ENCODE measurements around the gene ATL2.
"Not testable (repeated sequence)": the region's sequence is repeated elsewhere in the genome, so short reads cannot be mapped to it uniquely, and the experiment has no call there.

The ATL2 gene

DNA sequence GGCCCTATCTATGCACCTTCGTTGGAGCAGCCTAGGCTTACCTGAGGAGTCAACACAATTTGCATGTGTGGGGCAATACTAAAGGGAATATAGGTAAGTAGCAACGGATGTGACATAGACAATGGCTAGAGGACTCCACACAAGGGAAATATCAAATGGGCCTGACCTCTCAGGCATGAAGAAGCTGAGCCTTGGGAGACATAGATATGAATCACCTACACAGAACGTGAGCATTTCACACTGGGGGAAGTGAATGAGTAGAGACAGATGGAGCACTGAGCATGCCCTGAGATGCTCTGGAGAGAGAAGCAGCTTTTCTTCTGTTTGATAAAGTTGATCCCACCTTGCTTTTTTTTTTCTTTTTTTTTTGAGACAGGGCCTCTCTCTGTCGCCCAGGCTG, 97.9 kb downstream of the ATL2 start:
- Histone ChIP-seq H3K27me3 (no peaks in the 10 kb centered on the region), H3K9me3 (no peaks in the 10 kb centered on the region), H3K4me3 (ENCODE audit: low read depth, low read length) (no peak overlapping the region), H3K36me3 (no peaks in the 10 kb centered on the region), H3K4me1 (no peaks in the 10 kb centered on the region)
- TF ChIP-seq, protein P1, sequence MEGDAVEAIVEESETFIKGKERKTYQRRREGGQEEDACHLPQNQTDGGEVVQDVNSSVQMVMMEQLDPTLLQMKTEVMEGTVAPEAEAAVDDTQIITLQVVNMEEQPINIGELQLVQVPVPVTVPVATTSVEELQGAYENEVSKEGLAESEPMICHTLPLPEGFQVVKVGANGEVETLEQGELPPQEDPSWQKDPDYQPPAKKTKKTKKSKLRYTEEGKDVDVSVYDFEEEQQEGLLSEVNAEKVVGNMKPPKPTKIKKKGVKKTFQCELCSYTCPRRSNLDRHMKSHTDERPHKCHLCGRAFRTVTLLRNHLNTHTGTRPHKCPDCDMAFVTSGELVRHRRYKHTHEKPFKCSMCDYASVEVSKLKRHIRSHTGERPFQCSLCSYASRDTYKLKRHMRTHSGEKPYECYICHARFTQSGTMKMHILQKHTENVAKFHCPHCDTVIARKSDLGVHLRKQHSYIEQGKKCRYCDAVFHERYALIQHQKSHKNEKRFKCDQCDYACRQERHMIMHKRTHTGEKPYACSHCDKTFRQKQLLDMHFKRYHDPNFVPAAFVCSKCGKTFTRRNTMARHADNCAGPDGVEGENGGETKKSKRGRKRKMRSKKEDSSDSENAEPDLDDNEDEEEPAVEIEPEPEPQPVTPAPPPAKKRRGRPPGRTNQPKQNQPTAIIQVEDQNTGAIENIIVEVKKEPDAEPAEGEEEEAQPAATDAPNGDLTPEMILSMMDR (IDR thresholded peaks at IDR 0.05; ENCODE audit: low read depth, low read length) = no peak
- DNase-seq = no peak

DNA sequence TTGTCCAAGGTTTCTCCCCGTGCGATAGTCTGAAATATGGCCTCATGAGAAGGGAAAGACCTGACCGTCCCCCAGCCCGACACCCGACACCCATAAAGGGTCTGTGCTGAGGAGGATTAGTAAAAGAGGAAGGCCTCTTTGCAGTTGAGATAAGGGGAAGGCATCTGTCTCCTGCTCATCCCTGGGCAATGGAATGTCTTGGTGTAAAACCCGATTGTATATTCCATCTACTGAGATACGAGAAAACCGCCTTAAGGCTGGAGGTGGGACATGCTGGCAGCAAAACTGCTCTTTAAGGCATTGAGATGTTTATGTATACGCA, 99.0 kb downstream of the ATL2 start:
- H3K4me1 ChIP-seq; H3K4me3 ChIP-seq (ENCODE audit: low read depth, low read length); DNase-seq; H3K9me3 ChIP-seq; H3K27me3 ChIP-seq; H3K36me3 ChIP-seq: not testable (repeated sequence)

DNA sequence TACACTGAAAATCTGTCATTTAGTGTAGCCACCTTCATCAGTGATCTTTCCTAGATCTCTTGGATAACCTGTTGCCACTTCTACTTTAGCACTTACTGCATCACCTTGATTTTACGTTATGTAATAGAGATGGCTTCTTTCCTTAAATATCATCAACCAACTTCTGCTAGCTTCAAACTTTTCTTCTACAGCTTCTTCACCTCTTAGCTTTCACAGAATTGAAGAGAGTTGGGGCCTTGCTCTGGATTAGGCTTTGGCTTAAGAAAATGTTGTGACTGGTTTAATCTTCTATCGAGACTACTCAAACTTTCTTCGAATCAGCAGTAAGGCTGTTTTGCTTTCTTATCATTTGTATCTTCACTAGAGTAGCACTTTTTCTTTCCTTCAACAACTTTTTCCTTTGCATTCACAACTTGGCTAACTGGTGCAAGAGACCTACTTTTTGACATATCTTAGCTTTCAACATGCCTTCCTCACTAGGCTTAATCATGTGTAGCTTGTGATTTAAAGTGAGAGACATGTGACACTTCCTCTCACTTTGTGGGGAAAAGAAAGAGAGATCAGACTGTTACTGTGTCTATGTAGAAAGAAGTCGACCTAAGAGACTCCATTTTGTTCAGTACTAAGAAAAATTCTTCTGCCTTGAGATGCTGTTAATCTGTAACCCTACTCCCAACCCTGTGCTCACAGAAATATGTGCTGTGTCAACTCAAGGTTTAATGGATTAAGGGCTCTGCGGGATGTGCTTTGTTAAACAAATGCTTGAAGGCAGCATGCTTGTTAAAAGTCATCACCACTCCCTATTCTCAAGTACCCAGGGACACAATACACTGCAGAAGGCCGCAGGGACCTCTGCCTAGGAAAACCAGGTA, 99.6 kb downstream of the ATL2 start:
- Histone ChIP-seq H3K27me3 (no peaks in the 10 kb centered on the region), H3K36me3 (no peaks in the 10 kb centered on the region), H3K4me1 (no peaks in the 10 kb centered on the region), H3K4me3 (ENCODE audit: low read depth, low read length) (no peak overlapping the region), H3K9me3 (no peaks in the 10 kb centered on the region)
- no peak for DNase-seq
- TF ChIP-seq, protein P1 (IDR thresholded peaks at IDR 0.05; ENCODE audit: low read depth, low read length) = no peak

DNA sequence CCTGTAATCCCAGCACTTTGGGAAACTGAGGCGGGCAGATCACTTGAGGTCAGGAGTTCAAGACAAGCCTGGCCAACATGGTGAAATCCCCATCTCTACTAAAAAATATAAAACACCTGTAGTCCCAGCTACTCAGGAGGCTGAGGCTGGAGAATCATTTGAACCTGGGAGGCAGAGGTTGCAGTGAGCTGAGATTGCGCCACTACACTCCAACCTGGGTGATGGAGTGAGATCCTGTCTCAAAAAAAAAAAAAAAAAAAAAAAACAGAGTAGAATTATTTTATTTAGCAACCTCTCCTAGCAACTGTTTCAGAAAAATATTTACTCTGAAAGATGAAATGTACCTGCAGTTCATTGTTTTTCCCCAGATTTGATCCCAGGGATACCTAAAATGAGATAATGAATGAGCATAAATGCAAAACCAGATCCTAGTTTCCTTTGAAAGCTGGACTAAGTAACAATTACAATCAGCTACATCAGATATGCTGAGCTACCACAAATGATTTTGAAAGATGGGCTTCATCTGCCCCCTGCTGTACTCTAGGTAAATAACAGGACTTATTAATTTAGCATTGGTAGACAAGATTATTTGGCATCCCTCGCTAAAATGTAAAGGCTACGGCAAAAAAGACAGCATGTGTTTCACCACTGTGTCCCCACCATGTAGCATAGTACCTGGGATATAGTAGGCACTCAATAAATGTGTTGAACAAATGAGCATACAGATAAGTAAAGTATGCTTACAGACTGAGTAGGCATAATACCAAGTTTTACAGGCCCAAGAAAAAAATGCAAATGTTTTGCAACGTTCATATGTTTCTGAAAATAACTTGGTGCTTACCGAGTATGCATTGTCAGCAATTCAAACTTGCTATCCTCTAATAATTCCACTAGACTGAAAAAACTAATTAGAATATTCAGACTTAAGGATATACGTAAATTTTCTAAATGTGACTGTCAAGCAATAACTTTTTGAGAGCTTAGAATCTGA, 102.5 kb downstream of the ATL2 start:
- DNase-seq = peak; percentile 55
- no peaks in the 10 kb centered on the region for H3K36me3 ChIP-seq
- H3K9me3 ChIP-seq = no peaks in the 10 kb centered on the region
- H3K27me3 ChIP-seq = no peaks in the 10 kb centered on the region
- H3K4me1 ChIP-seq = no peaks in the 10 kb centered on the region
- TF ChIP-seq, protein P1 (IDR thresholded peaks at IDR 0.05; ENCODE audit: low read depth, low read length) = peak; percentile 69
- H3K4me3 ChIP-seq (ENCODE audit: low read depth, low read length) = no peak overlapping the region

DNA sequence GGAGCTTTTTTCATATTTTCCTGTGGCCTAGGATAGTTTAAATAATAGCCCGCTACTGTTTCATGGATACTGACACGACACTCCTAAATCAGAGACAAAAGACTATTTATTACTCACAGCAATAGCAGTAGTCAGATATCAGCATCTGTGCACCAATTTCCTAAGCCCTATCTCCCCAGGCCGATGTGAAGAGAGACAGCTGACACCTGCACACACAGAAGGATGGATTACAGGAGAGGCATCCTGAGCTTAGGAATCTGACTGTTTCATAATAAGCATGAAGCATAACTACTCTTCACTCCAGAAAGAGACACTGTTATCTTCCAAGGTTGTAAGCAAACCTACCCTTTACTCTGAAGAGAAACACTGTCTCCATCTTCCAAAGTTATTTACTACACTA, 105.4 kb downstream of the ATL2 start:
- Histone ChIP-seq H3K4me3 (ENCODE audit: low read depth, low read length) (no peak overlapping the region), H3K36me3 (no peaks in the 10 kb centered on the region), H3K27me3 (no peaks in the 10 kb centered on the region), H3K9me3 (no peaks in the 10 kb centered on the region), H3K4me1 (no peaks in the 10 kb centered on the region)
- DNase-seq = no peak
- TF ChIP-seq, protein P1 (IDR thresholded peaks at IDR 0.05; ENCODE audit: low read depth, low read length) = no peak

DNA sequence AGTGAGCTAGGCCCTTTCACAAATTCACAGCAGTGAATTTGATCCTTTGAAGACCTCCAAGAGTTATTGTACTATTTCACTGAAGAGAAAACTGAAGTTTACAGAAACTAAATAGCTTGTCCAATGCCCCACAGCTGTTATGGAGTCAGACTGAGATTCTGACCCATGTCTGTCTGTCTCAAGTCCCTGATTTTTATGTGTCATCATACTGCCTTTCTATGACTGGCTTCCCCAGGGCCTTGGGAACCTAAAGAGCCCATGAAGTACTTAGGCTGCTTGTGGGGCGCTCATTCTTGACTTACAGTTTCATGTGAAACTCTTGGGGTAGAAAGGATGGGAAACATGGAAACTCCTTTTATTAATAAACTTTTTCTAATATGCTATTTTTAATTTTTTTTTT, 107.7 kb downstream of the ATL2 start:
- Histone ChIP-seq H3K9me3 (no peaks in the 10 kb centered on the region), H3K27me3 (no peaks in the 10 kb centered on the region), H3K36me3 (no peaks in the 10 kb centered on the region), H3K4me3 (ENCODE audit: low read depth, low read length) (no peak overlapping the region), H3K4me1 (no peaks in the 10 kb centered on the region)
- DNase-seq = no peak
- TF ChIP-seq, protein P1 (IDR thresholded peaks at IDR 0.05; ENCODE audit: low read depth, low read length) = no peak
